Stimulated activated naive CD8-positive, alpha-beta T cell treated with anti-CD3 and anti-CD28 coated beads, Interleukin-15, amount 100 ng/mL, for 72 hours (primary cell): Measurements from ENCODE around the gene ATXN7L3B.
A peak's percentile ranks its signal among the peaks of the same experiment; 100 is the strongest.
"Not testable (repeated sequence)": the region's sequence is repeated elsewhere in the genome, so short reads cannot be mapped to it uniquely, and the experiment has no call there.

Experiments used
- ATAC-seq: fragments of 150-1000 bp; cut with Tn5 transposase; 2 replicates; pipeline ENCODE4 v1.10.0; 2021; ENCODE audit warnings: mild to moderate bottlenecking, moderate library complexity
- DNase-seq, 2 donors: peaks; one replicate each; pipeline ENCODE4 v3.0.0; 2021 to 2022
- H3K27ac Mint-ChIP-seq, 2 donors: one replicate each; pipeline ENCODE4 v1.8.0; 2022; ENCODE audit warnings: mild to moderate bottlenecking in 2 of 2, mixed read lengths in 2 of 2, moderate library complexity in 2 of 2
- H3K27me3 Mint-ChIP-seq: one replicate; pipeline ENCODE4 v1.8.0; 2022; ENCODE audit warnings: mixed read lengths
- H3K4me1 Mint-ChIP-seq: one replicate; pipeline ENCODE4 v1.8.0; 2022; ENCODE audit warnings: mild to moderate bottlenecking, mixed read lengths
- H3K4me3 Mint-ChIP-seq, 2 donors: one replicate each; pipeline ENCODE4 v1.8.0; 2022; ENCODE audit warnings: mild to moderate bottlenecking in 2 of 2, mixed read lengths in 2 of 2, moderate library complexity in 1 of 2
- H3K9me3 Mint-ChIP-seq, 2 donors: one replicate each; pipeline ENCODE4 v1.8.0; 2022; ENCODE audit warnings: mixed read lengths in 2 of 2

ATXN7L3B gene, protein sequence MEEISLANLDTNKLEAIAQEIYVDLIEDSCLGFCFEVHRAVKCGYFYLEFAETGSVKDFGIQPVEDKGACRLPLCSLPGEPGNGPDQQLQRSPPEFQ

DNA sequence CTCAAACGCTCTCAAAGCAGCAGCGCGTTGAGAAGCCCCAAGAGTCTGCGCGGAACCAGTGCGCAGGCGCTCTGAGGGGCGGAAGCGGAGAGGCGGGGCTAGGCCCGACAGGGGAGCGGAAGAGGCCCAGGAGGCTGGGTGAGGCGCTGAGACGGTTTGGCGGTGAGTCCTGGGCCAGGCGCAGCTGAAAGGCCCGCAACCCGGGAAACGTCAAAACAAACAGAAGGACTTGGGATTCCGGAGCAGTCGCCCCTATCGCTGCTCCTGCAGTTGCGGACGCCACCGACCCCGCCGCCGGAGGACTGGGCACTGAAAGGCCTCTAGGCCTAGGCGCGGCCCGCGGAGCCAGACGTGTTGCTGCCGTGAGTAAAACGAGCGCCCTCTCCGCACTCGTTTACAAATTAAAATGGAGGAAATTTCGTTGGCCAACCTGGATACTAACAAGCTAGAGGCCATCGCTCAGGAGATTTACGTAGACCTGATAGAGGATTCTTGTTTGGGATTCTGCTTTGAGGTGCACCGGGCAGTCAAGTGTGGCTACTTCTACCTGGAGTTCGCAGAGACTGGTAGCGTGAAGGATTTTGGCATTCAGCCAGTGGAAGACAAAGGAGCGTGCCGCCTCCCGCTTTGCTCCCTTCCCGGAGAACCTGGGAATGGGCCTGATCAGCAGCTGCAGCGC lies at the start of gene ATXN7L3B:
ATXN7L3B (plus strand) TSS at position 129 of the 679 bp plus-strand sequence; CDS start at position 407, 278 bp downstream.
- ATAC-seq (peak; percentile 98), DNase-seq (peak; percentile 93 to 96)
- H3K27me3 Mint-ChIP-seq, result no peaks in the 10 kb centered on the region
- H3K9me3 Mint-ChIP-seq, result no peaks in the 10 kb centered on the region
- peak within 1 kb of the TSS; percentile 96 for H3K4me3 Mint-ChIP-seq
- H3K4me1 Mint-ChIP-seq, result peaks cover 42% of the 10 kb centered on the region
- peak within 1 kb of the TSS; percentile 100 for H3K27ac Mint-ChIP-seq

DNA sequence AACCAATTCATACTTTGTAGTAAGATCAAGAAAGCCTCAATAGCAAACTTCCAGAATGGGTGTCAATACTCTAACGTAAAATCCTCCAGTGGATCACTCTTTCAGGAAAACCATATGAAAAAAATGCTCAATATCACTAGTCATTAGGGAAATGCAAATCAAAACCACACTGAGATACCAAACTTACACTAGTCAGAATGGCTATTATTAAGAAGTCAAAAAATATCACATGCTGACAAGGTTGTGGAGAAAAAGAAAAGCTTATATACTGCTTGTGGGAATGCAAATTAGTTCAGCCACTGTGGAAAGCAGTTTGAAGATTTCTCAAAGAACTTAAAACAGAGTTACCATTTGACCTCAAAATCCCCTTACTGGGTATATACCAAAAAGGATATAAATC lies 49.5 kb upstream of the ATXN7L3B start:
- Mint-ChIP-seq H3K27me3 (peaks cover 9% of the 10 kb centered on the region), H3K4me1 (peaks cover 5% of the 10 kb centered on the region), H3K27ac (no peak overlapping the region), H3K4me3 (no peak overlapping the region), H3K9me3 (no peaks in the 10 kb centered on the region)
- DNase-seq, result no peak
- ATAC-seq, result no peak

DNA sequence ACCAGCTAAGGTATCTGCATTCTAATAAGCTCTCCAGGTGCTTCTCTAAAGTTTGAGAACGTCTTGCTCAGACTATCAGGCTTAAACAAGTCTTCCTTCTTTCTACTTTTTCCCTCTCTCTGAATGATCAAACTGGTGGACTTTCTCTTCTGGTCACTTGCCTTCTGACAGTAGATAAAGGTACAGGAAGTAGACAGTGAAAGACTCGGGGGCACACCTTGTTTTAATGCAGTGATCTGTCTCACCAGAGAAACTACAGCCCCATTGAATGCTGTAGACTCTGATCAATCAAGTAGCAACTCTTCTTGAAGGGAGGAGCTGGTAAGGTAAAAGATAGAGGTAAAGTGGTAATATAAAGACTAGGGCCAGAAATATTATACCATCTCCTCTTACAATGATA lies 48.1 kb upstream of the ATXN7L3B start:
- ATAC-seq (no peak), DNase-seq (no peak)
- Mint-ChIP-seq H3K4me3 (no peak overlapping the region), H3K4me1 (peaks cover 5% of the 10 kb centered on the region), H3K9me3 (no peaks in the 10 kb centered on the region), H3K27ac (no peak overlapping the region), H3K27me3 (peaks cover 9% of the 10 kb centered on the region)

DNA sequence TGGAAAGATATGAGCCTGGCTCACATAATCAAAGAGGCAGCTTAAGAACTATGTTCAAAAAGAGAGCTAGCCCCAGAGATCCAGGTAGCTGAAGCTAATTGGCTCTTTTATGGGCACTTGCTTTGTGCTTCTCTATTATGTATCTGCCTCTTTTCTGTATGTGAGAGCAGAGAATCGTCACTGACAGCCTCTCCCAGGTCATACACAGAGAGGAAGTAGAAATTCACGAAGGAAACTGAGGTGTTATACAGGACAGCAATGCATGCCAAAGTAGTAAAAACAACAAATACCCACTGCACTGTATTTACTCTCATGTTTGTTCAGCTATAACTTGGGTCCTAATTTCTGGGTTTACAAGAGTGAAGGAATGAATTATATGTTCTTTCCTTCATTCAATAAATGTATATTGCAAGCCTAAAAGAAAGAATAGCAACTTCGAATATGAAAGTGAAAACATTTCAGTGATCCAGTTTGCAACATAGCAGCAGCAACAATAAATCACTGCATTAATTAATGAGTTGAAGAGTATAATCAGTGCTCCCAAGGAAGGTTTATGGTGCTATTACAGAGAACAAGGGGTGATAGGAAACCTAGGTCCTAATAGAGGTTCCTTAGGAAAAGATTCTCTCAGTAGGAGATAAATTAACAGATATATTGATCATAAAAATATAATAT lies 47.1 kb upstream of the ATXN7L3B start:
- H3K27ac Mint-ChIP-seq, result no peak overlapping the region
- peak overlapping the region; percentile 39 to 42 for H3K4me3 Mint-ChIP-seq
- H3K4me1 Mint-ChIP-seq, result peaks cover 5% of the 10 kb centered on the region
- H3K9me3 Mint-ChIP-seq, result peaks cover 0 to 6% of the 10 kb centered on the region in 2 donors
- peak; percentile 50 for ATAC-seq
- DNase-seq, result no peak
- H3K27me3 Mint-ChIP-seq, result peaks cover 9% of the 10 kb centered on the region

DNA sequence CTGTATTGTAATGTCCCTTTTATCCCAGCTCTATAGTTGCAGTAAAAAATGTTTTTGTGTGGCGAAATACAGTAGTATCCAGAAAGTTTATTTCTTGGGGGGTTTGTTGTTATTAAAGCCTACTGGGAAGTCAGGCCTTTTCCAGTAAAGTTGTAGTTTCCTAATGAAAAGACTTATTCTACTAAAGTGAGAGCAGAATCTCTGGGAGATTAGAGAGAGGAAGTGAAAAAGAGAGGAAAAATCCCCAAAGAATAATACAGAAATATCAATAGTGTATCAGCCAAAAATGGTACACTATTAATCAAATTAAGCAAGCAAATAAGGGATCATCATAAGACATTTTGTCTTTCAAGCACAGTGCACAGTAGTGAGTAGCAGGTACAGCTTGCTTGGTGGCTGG lies 46.3 kb upstream of the ATXN7L3B start:
- no peak for DNase-seq
- peaks cover 9% of the 10 kb centered on the region for H3K27me3 Mint-ChIP-seq
- peaks cover 0 to 6% of the 10 kb centered on the region in 2 donors for H3K9me3 Mint-ChIP-seq
- H3K4me1 Mint-ChIP-seq, result peaks cover 5% of the 10 kb centered on the region
- ATAC-seq, result no peak
- no peak overlapping the region for H3K27ac Mint-ChIP-seq
- H3K4me3 Mint-ChIP-seq, result no peak overlapping the region

DNA sequence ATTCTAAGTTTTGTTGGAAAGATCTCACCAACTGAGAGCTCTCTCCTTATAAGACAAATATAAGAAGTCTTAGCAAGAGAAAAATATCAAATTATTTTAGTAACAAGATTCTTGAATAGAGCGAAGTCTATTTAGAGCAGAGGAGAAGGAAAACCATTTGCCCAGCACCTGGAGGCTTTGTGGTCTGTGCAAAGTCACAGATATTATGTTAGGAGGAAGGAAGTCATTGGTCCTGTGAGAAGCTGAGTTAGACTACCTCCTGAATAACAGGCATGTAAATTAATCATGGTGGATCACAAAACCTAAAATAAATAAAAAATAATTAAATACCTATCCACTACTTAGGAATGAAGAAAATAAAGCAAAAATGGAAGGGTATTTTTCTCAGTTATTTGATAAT lies 38.4 kb upstream of the ATXN7L3B start:
- ATAC-seq (no peak), DNase-seq (no peak)
- Mint-ChIP-seq H3K4me3 (no peak overlapping the region), H3K27me3 (no peaks in the 10 kb centered on the region), H3K9me3 (peaks cover 0 to 6% of the 10 kb centered on the region in 2 donors), H3K4me1 (no peaks in the 10 kb centered on the region), H3K27ac (no peak overlapping the region)

DNA sequence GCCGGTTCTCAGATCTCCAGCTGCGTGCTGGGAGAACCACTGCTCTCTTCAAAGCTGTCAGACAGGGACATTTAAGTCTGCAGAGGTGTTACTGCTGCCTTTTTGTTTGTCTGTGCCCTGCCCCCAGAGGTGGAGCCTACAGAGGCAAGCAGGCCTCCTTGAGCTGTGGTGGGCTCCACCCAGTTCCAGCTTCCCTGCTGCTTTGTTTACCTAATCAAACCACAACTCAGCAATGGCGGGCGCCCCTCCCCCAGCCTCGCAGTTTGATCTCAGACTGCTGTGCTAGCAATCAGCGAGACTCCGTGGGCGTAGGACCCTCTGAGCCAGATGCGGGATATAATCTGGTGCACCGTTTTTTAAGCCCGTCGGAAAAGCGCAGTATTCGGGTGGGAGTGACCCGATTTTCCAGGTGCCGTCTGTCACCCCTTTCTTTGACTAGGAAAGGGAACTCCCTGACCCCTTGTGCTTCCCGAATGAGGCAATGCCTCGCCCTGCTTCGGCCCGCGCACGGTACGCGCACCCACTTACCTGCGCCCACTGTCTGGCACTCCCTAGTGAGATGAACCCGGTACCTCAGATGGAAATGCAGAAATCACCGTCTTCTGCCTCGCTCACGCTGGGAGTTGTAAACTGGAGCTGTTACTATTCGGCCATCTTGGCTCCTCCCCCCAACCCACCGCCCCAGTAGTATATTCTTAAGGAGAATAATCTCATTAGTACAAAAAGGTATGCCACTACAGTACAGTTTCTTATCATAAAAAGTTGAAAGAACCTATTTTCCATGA lies 28.6 kb upstream of the ATXN7L3B start:
- H3K4me3 Mint-ChIP-seq, H3K27me3 Mint-ChIP-seq, DNase-seq: not testable (repeated sequence)

DNA sequence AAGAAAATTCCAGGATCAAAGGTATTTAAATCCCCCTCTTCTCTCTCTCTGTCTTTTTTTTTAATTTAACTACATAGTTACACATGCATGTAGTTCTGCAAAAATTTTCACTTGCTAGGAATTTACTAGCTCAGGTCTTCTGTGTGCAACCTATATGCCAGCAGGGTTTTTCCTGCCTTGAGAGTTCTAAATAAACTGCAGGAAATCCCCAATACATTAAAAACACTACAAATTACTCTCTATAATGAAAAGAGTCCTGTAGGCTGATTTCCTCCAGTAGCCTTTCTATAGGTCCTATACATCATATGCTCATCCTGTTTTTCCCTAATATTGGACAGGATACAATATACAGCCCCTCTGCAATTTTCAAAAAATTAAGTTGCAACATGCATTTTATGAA lies 27.7 kb upstream of the ATXN7L3B start:
- ATAC-seq, result no peak
- H3K4me3 Mint-ChIP-seq, result no peak overlapping the region
- H3K9me3 Mint-ChIP-seq, result no peaks in the 10 kb centered on the region
- DNase-seq, result no peak
- no peaks in the 10 kb centered on the region for H3K4me1 Mint-ChIP-seq
- H3K27ac Mint-ChIP-seq, result no peak overlapping the region
- no peaks in the 10 kb centered on the region for H3K27me3 Mint-ChIP-seq

More for the DNA sequence above, 28.6 kb upstream of the ATXN7L3B start:
- ATAC-seq, H3K4me1 Mint-ChIP-seq, H3K9me3 Mint-ChIP-seq, H3K27ac Mint-ChIP-seq: not testable (repeated sequence)

DNA sequence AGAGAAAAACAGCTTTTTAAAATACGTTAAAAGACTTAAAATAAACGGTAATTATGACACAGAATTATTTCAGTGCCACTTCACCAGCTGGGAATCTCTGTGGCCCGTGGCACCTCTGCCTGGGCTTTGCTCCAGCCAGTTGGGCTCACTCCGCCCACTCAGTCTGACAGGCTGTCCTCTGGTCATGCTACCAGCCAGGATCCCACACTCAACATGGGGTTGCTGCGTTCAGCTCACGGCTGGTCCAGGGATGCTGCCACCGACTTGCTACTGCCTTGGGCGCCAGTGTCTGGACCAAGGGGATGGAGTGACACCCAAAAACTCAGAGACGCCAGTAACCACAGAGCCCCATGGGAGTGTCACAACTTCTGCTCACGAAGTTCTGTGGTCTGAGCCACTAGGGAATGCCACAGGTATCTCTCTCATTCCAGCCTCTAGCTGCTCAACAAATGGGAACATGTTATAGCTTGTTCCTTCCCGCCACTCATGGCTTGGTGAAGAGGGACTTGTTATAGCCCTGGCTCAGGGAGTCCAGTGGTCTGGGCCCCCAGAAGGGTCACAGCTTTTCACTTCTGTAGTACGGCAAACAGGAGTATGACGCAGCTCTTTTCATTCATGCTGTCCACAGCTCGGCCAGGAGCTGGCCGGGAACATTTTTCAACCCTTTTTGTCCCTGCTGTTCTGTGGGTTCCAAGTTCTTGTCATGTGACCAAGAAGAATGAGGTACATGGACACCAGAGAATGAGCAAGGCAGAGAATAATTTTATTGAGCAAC lies 23.4 kb upstream of the ATXN7L3B start:
- ATAC-seq (no peak), DNase-seq (no peak)
- H3K4me3 Mint-ChIP-seq, result no peak overlapping the region
- no peak overlapping the region for H3K27ac Mint-ChIP-seq
- no peaks in the 10 kb centered on the region for H3K9me3 Mint-ChIP-seq
- H3K4me1 Mint-ChIP-seq, result no peaks in the 10 kb centered on the region
- no peaks in the 10 kb centered on the region for H3K27me3 Mint-ChIP-seq

DNA sequence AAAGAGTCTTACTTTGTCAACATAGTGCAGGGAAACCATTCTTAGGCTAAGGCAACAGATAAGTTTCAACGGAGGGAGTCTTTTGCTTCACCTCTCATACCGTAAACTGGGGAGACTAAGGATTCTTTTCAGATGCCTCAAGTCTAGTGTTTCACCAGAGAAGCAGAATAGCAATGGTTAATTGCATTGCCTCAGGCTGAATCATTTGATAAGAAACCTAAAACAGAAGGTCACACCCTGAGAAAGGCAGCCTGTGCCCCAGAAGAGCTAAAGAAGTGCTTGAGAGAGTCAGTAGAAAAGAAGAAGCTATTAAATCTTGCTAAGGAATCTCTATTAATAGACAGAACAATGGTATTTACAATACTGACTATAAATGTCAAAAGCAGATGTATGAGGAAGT lies 21.8 kb upstream of the ATXN7L3B start:
- Mint-ChIP-seq H3K4me1 (no peaks in the 10 kb centered on the region), H3K9me3 (no peaks in the 10 kb centered on the region), H3K4me3 (no peak overlapping the region), H3K27ac (no peak overlapping the region), H3K27me3 (peaks cover 7% of the 10 kb centered on the region)
- ATAC-seq (no peak), DNase-seq (no peak)

DNA sequence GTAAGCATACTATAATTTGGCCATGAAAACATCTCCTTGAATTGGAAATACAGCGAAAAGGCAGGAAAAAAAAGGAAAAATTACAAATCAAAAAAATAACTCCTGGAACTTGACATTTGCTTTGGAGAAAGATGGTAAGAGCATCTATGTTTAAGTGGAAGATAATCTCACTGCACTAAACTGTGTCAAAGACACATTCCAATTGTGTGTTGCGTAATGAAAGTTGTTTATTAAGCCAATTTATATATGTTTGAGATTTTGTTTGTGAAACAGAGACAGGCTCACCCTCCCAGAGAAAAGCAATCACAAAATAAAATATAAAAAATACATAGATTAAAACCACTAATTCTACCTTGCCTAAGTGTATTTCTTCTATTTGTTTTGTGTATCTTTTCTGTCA lies 11.1 kb upstream of the ATXN7L3B start:
- Mint-ChIP-seq H3K4me1 (no peaks in the 10 kb centered on the region), H3K27me3 (peaks cover 20% of the 10 kb centered on the region), H3K9me3 (no peaks in the 10 kb centered on the region)

DNA sequence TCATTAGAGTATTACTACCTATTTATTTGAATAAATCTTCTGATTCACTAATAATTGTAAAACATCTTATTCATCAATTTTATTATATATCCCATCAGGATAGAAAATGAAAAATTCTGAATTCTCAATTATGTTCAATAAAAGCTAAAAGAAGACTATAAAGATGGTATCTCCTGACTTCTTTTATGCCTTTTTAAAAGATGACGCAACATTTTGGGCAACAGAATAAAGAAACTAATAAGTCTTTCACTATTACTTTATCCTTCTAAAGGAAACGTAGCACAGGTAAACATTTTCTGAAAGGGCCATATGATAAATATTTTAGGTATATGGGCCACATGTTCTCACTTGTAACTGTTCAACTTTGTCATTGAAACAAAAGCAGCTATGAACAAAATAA lies 10.1 kb upstream of the ATXN7L3B start:
- Mint-ChIP-seq H3K4me1 (no peaks in the 10 kb centered on the region), H3K27me3 (peaks cover 13% of the 10 kb centered on the region), H3K4me3 (no peak overlapping the region), H3K9me3 (no peaks in the 10 kb centered on the region), H3K27ac (no peak overlapping the region)
- ATAC-seq (no peak), DNase-seq (no peak)

More for the DNA sequence above, 11.1 kb upstream of the ATXN7L3B start:
- ATAC-seq (no peak), DNase-seq (no peak)
- Mint-ChIP-seq H3K4me3 (no peak overlapping the region), H3K27ac (no peak overlapping the region)

DNA sequence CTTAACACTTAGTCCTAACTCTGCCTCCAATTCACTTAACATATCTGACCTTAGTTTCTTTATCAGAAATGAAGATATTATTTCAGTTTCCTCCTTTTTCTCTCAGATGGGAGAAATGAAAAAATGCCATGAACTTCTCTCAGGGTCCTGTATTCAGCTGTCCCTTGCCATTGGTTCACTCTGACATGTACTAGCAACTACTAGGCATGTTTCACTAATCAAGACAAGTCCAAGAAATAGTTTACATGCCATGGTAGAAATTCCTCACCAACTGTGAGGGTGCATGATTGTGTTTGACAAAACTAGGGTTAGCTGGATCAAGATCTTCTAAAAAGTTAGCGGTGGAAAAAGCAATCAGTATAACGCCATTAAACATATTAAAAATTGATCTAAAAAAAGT lies 7.0 kb upstream of the ATXN7L3B start:
- Mint-ChIP-seq H3K9me3 (no peaks in the 10 kb centered on the region), H3K27me3 (peaks cover under 1% of the 10 kb centered on the region), H3K4me3 (no peak overlapping the region), H3K27ac (no peak overlapping the region), H3K4me1 (peaks cover 4% of the 10 kb centered on the region)
- DNase-seq (no peak), ATAC-seq (no peak)

DNA sequence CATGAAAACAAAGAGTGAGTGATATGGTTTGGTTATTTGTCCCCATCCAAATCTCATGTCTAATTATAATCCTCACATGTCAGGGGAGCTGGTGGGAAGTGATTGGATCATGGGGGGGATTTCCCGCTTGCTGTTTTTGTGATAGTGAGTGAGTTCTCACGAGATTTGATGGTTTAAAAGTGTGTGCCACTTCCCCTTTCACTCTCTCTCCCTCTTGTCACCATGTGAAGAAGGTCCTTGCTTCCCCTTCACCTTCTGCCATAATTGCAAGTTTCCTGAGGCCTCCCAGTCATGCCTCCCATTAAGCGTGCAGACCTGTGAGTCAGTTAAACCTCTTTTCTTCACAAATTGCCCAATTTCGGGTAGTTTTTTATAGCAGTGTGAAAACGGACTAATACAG lies 2.1 kb upstream of the ATXN7L3B start:
- Mint-ChIP-seq H3K27ac (peak overlapping the region in 1 of 2 donors; percentile 78), H3K4me1 (peaks cover 34% of the 10 kb centered on the region), H3K27me3 (no peaks in the 10 kb centered on the region), H3K9me3 (no peaks in the 10 kb centered on the region), H3K4me3 (peak overlapping the region in 1 of 2 donors; percentile 9)
- ATAC-seq (no peak), DNase-seq (peak in 1 of 2 donors; percentile 21)

DNA sequence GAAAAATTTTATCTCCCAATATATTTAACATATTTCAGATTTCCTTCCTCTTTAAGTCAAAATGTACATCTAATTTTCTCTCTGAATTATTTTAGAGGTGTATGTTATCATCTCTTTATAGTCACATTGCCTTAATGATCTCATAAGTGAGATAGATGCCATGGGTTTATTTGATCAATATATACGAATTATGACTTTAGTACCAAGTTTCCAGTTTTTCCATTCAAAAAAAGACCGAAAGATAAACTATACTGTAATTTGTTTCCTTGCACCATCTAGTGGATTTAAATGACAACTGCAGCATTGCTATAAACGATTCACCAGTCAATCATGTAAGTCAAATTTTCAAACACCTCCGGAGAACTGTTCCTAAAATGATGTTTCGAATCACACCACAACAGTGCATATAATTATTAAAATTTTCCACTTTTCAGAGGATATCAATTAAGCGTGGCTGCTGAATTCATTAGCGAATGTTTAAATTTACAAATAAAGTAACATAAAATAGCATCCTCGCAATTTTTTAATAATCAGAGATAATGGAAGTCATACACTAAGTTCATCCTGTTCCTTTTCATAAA lies 419 bp upstream of the ATXN7L3B start:
- H3K27me3 Mint-ChIP-seq, result no peaks in the 10 kb centered on the region
- no peak for DNase-seq
- H3K9me3 Mint-ChIP-seq, result no peaks in the 10 kb centered on the region
- peaks cover 42% of the 10 kb centered on the region for H3K4me1 Mint-ChIP-seq
- peak overlapping the region; percentile 100 for H3K27ac Mint-ChIP-seq
- ATAC-seq, result peak; percentile 57
- H3K4me3 Mint-ChIP-seq, result peak overlapping the region; percentile 96
